A549 (cell line): ENCODE results near the gene ELN. TPM values are rescaled to one million over a fixed set of nuclear protein-coding genes. Genes with fewer than 3 reads are reported as not detected.

Experiments
- ATAC-seq, 2 experiments: fragments of 200-7000 bp in 1 of 2; fragments of >200 bp in 1 of 2; cut with Nextera tagmentation in 1 of 2; cut with Tn5 transposase in 1 of 2; 3 replicates each; pipeline versions ENCODE4 v1.8.0 to v1.9.1; 2018 to 2020; ENCODE audit warnings: mild to moderate bottlenecking in 1 of 2, moderate library complexity in 1 of 2
- CTCF ChIA-PET: fragments of 300-600 bp; sonication (Branson Sonifier 250); formaldehyde crosslinking; extraction: SDS; loops from one replicate; lab custom pipeline; 2021; ENCODE audit warnings: antibody characterized with exemption, inconsistent platforms; lab: Yijun Ruan, JAX
- POLR2A ChIA-PET: fragments of 350-600 bp; formaldehyde crosslinking; extraction: SDS; loops from one replicate; lab custom pipeline; 2021; ENCODE audit warnings: antibody characterized with exemption, inconsistent platforms; lab: Yijun Ruan, JAX
- DNase-seq, 2 experiments: peaks; one replicate each; pipeline versions ENCODE4 v3.0.0 to v3.0.0-alpha.2; 2011 to 2016; ENCODE audit warnings: low read depth in 1 of 2, low spot score in 1 of 2
- FAIRE-seq: peaks from 2 replicates; lab custom pipeline; 2011; peaks lifted over from hg19 to GRCh38; lab: Jason Lieb, UNC
- H3K27ac ChIP-seq, 2 experiments: fragments of >200 bp; sonication (Bioruptor Twin); formaldehyde crosslinking; 3 replicates each; pipeline ENCODE4 v1.5.1; 2016 to 2017
- H3K4me1 ChIP-seq: fragments of >200 bp; sonication (Bioruptor Twin); formaldehyde crosslinking; 3 replicates; pipeline ENCODE4 v1.6.1; 2016
- H3K4me2 ChIP-seq: fragments of >200 bp; sonication (Bioruptor Twin); formaldehyde crosslinking; 3 replicates; pipeline ENCODE4 v1.6.1; 2016
- H3K4me3 ChIP-seq: fragments of >200 bp; sonication (Bioruptor Twin); formaldehyde crosslinking; 3 replicates; pipeline ENCODE4 v1.5.1; 2016
- H3K9me3 ChIP-seq: fragments of >200 bp; sonication (Bioruptor Twin); formaldehyde crosslinking; 3 replicates; pipeline ENCODE4 v1.6.1; 2016
- ATOH8 ChIP-seq: fragments of 250-450 bp; sonication (Bioruptor Pico); IDR thresholded peaks from 2 replicates; pipeline ENCODE4 v1.5.0; 2020; ENCODE audit warnings: low read depth, mild to moderate bottlenecking, moderate library complexity
- BHLHE40 ChIP-seq: IDR thresholded peaks from 2 replicates; pipeline ENCODE4 v1.6.1; 2012; ENCODE audit warnings: low read depth, low read length, inconsistent platforms
- CBX2 ChIP-seq: fragments of 200-600 bp; sonication (generic); IDR thresholded peaks from 2 replicates; pipeline ENCODE4 v1.6.1; 2016; ENCODE audit warnings: low read depth, mild to moderate bottlenecking, borderline replicate concordance
- CBX8 ChIP-seq: fragments of 200-600 bp; sonication (generic); IDR thresholded peaks from 2 replicates; pipeline ENCODE4 v1.6.1; 2016
- CHD2 ChIP-seq: fragments of 150-350 bp; IDR thresholded peaks from 2 replicates; pipeline ENCODE4 v1.6.1; 2014; ENCODE audit warnings: low read length; ENCODE audit not compliant: partially characterized antibody
- EHF ChIP-seq: fragments of 250-450 bp; sonication (Bioruptor Pico); IDR thresholded peaks from 2 replicates; pipeline ENCODE4 v1.5.0; 2020; ENCODE audit warnings: mild to moderate bottlenecking
- ELK1 ChIP-seq: fragments of 150-350 bp; IDR thresholded peaks from 2 replicates; pipeline ENCODE4 v1.6.1; 2014; ENCODE audit warnings: low read depth, mild to moderate bottlenecking, low read length
- EP300 ChIP-seq, 2 experiments: fragments of >200 bp; sonication (Bioruptor Twin); formaldehyde crosslinking; IDR thresholded peaks; 2 replicates in 1 of 2; 3 replicates in 1 of 2; pipeline ENCODE4 v1.6.1; 2016 to 2017
- FOSB ChIP-seq: fragments of 250-450 bp; sonication (Bioruptor Pico); IDR thresholded peaks from 2 replicates; pipeline ENCODE4 v1.5.0; 2020; ENCODE audit warnings: mild to moderate bottlenecking, moderate library complexity
- FOSL2 ChIP-seq, 2 experiments: fragments of 450-650 bp in 1 of 2; fragments of >200 bp in 1 of 2; sonication (Bioruptor Twin) in 1 of 2; formaldehyde crosslinking; IDR thresholded peaks; 2 replicates each; pipeline versions ENCODE4 v1.5.0 to v1.6.1; 2016 to 2020; ENCODE audit warnings: mild to moderate bottlenecking in 1 of 2, moderate library complexity in 1 of 2
- FOXS1 ChIP-seq: fragments of 250-450 bp; sonication (Bioruptor Pico); IDR thresholded peaks from 2 replicates; pipeline ENCODE4 v1.5.0; 2020; ENCODE audit warnings: mild to moderate bottlenecking, moderate library complexity
- HDAC2 ChIP-seq: fragments of 200-600 bp; sonication (generic); IDR thresholded peaks from 2 replicates; pipeline ENCODE4 v1.6.1; 2016
- HEYL ChIP-seq: fragments of 250-450 bp; sonication (Bioruptor Pico); IDR thresholded peaks from 2 replicates; pipeline ENCODE4 v1.8.0; 2021; ENCODE audit warnings: mild to moderate bottlenecking, moderate library complexity
- HMGXB4 ChIP-seq: fragments of 250-450 bp; sonication (Bioruptor Pico); IDR thresholded peaks from 2 replicates; pipeline ENCODE4 v1.5.0; 2021; ENCODE audit warnings: mild to moderate bottlenecking, moderate library complexity, borderline replicate concordance
- HOXA7 ChIP-seq: fragments of 250-450 bp; sonication (Bioruptor Pico); IDR thresholded peaks from 2 replicates; pipeline ENCODE4 v1.5.0; 2020; ENCODE audit warnings: mild to moderate bottlenecking, moderate library complexity
- HOXB13 ChIP-seq: fragments of 250-450 bp; sonication (Bioruptor Pico); IDR thresholded peaks from 2 replicates; pipeline ENCODE4 v1.5.0; 2020; ENCODE audit warnings: low read depth, mild to moderate bottlenecking, moderate library complexity
- HOXB5 ChIP-seq: fragments of 250-450 bp; sonication (Bioruptor Pico); IDR thresholded peaks from 2 replicates; pipeline ENCODE4 v1.5.0; 2020; ENCODE audit warnings: mild to moderate bottlenecking, moderate library complexity
- KDM5A ChIP-seq: fragments of 200-600 bp; sonication (generic); IDR thresholded peaks from 2 replicates; pipeline ENCODE4 v1.6.1; 2016; ENCODE audit warnings: antibody characterized with exemption, mild to moderate bottlenecking
- MAFK ChIP-seq: fragments of 450-650 bp; IDR thresholded peaks from 2 replicates; pipeline ENCODE4 v1.6.1; 2014; ENCODE audit not compliant: partially characterized antibody
- MAZ ChIP-seq: fragments of 150-350 bp; IDR thresholded peaks from 2 replicates; pipeline ENCODE4 v1.6.1; 2014; ENCODE audit warnings: antibody characterized with exemption, low read depth, low read length, borderline replicate concordance
- MYC ChIP-seq: IDR thresholded peaks from 2 replicates; pipeline ENCODE4 v1.6.1; 2012; ENCODE audit warnings: mild to moderate bottlenecking, inconsistent platforms, low read length, improper control_type of control experiment, borderline replicate concordance
- NR3C1 ChIP-seq: fragments of >200 bp; sonication (Bioruptor Twin); formaldehyde crosslinking; IDR thresholded peaks from 3 replicates; pipeline ENCODE4 v1.6.1; 2017
- PBX3 ChIP-seq: IDR thresholded peaks from 2 replicates; pipeline ENCODE4 v1.6.1; 2012
- RAD21 ChIP-seq, 2 experiments: fragments of >200 bp in 1 of 2; sonication (Bioruptor Twin) in 1 of 2; formaldehyde crosslinking in 1 of 2; IDR thresholded peaks in 1 of 2; conservative IDR thresholded peaks in 1 of 2; 2 replicates in 1 of 2; 3 replicates in 1 of 2; pipeline ENCODE4 v1.6.1; 2012 to 2018; ENCODE audit warnings: inconsistent platforms in 1 of 2
- RARB ChIP-seq: fragments of 250-450 bp; sonication (Bioruptor Pico); IDR thresholded peaks from 2 replicates; pipeline ENCODE4 v1.8.0; 2021; ENCODE audit warnings: mild to moderate bottlenecking, moderate library complexity
- RFX5 ChIP-seq: fragments of 450-650 bp; IDR thresholded peaks from 2 replicates; pipeline ENCODE4 v1.7.1; 2014; ENCODE audit warnings: antibody characterized with exemption, mild to moderate bottlenecking, moderate library complexity
- RNF2 ChIP-seq: fragments of 200-600 bp; sonication (generic); IDR thresholded peaks from 2 replicates; pipeline ENCODE4 v1.6.1; 2016; ENCODE audit warnings: low read depth, mild to moderate bottlenecking, antibody characterized with exemption, moderate library complexity, borderline replicate concordance
- TFCP2L1 ChIP-seq: fragments of 250-450 bp; sonication (Bioruptor Pico); IDR thresholded peaks from 2 replicates; pipeline ENCODE4 v1.5.0; 2021; ENCODE audit warnings: mild to moderate bottlenecking
- TP53 ChIP-seq: fragments of 250-450 bp; sonication (Bioruptor Pico); IDR thresholded peaks from 2 replicates; pipeline ENCODE4 v1.5.0; 2021; ENCODE audit warnings: mild to moderate bottlenecking, moderate library complexity
- ZFP36 ChIP-seq: fragments of 450-650 bp; IDR thresholded peaks from 2 replicates; pipeline ENCODE4 v1.6.1; 2014; ENCODE audit warnings: borderline replicate concordance; ENCODE audit not compliant: partially characterized antibody
- ZNF302 ChIP-seq: fragments of 250-450 bp; sonication (Bioruptor Pico); IDR thresholded peaks from 2 replicates; pipeline ENCODE4 v1.9.0; 2021; ENCODE audit warnings: inconsistent platforms, mild to moderate bottlenecking, moderate library complexity
- WGBS: methylation state at CpG from one replicate; pipeline ENCODE4 v1.1.6; 2017; ENCODE audit errors: missing lambda C conversion rate; 5-methylcytosine and 5-hydroxymethylcytosine counted together
- polyA plus RNA-seq, 4 experiments: library from polyadenylated mRNA; depleted of rRNA in 3 of 4; stranded (reverse); fragments of >200 nt; fragmentation: RNase III in 1 of 4; extraction: RNeasy Plus Mini Kit Qiagen cat#74134 plus additional on column Dnase treatment in 1 of 4; gene quantifications; 2 replicates in 3 of 4; 3 replicates in 1 of 4; pipeline ENCODE4 v1.2.3, GENCODE V29; 2011 to 2017

ELN gene
- polyA plus RNA-seq, 2 of the 4 experiments (the other 2 are of a cell fraction), result 0.09 to 0.16 TPM

- no peak for DNase-seq
- no peak for FAIRE-seq
- H3K27ac ChIP-seq, result no peak overlapping the region
- no peak for ATAC-seq
- ChIA-PET CTCF (no interaction called here), POLR2A (no interaction called here)
- H3K4me2 ChIP-seq, result no peak overlapping the region
- H3K9me3 ChIP-seq, result peaks cover 14% of the 10 kb centered on the region
- H3K4me3 ChIP-seq, result no peak overlapping the region
- TF ChIP-seq HOXB5 (no peak), CBX8 (no peak), HOXA7 (CRISPR knock-in tag) (no peak), KDM5A (no peak), RNF2 (no peak), ZFP36 (no peak), ATOH8 (CRISPR knock-in tag) (no peak), HMGXB4 (CRISPR knock-in tag) (no peak), ZNF302 (CRISPR knock-in tag) (no peak), TFCP2L1 (CRISPR knock-in tag) (no peak)
- TF ChIP-seq, all 56 proteins: peak for 0
- no peaks in the 10 kb centered on the region for H3K4me1 ChIP-seq
These were observed 33.2 kb upstream of the ELN start for GRCh38 chr7:73994761-73995160.

GRCh38 chr7:73995330-73995729, 32.6 kb upstream of the ELN start:
- FAIRE-seq, result no peak
- CTCF ChIA-PET, result interaction anchor here (0.8 kb wide), 1 partner anchor 70 kb away, joined by 4 read pairs; no protein-coding TSS in a partner anchor

GRCh38 chr7:73995821-73996511, 32.0 kb upstream of the ELN start:
- H3K27ac ChIP-seq, result no peak overlapping the region
- H3K4me2 ChIP-seq, result no peak overlapping the region
- H3K4me3 ChIP-seq, result no peak overlapping the region
- H3K4me1 ChIP-seq, result no peaks in the 10 kb centered on the region
- WGBS, result 27% methylated on average over 3 of the region's 3 CpGs
- no peak for ATAC-seq
- no peak for FAIRE-seq
- ChIA-PET CTCF (interaction anchor here (0.5 to 2.4 kb wide), 4 partner anchors 17 to 69 kb away, joined by 3 to 9 read pairs (median 4); no protein-coding TSS in a partner anchor), POLR2A (no interaction called here)
- DNase-seq, result no peak
- peaks cover 14% of the 10 kb centered on the region for H3K9me3 ChIP-seq
- TF ChIP-seq KDM5A (no peak), RNF2 (no peak), MAFK (no peak), RARB (CRISPR knock-in tag) (no peak), PBX3 (no peak), FOSB (no peak), EP300 (IDR thresholded peaks at IDR 0.05) (no peak), ZNF302 (CRISPR knock-in tag) (no peak), NR3C1 (no peak), TP53 (no peak), HOXB5 (no peak), RFX5 (no peak), CHD2 (no peak), HEYL (CRISPR knock-in tag) (no peak)

More at GRCh38 chr7:73995330-73995729, 32.6 kb upstream of the ELN start:
- DNase-seq (no peak), ATAC-seq (no peak)
- Histone ChIP-seq H3K4me3 (no peak overlapping the region), H3K27ac (no peak overlapping the region), H3K9me3 (peaks cover 14% of the 10 kb centered on the region), H3K4me2 (no peak overlapping the region), H3K4me1 (no peaks in the 10 kb centered on the region)
- TF ChIP-seq FOSL2 (IDR thresholded peaks at IDR 0.05), result no peak
- TF ChIP-seq FOSL2 (CRISPR knock-in tag; IDR thresholded peaks at IDR 0.05), result no peak
- TF ChIP-seq MAZ, result no peak
- no peak for TF ChIP-seq MYC
- no peak for TF ChIP-seq RAD21 (conservative IDR thresholded peaks at IDR 0.05 in 1 of 2, IDR thresholded peaks at IDR 0.05 in 1 of 2)
- no peak for TF ChIP-seq ELK1
- TF ChIP-seq NR3C1, result no peak
- TF ChIP-seq TP53, result no peak
- no peak for TF ChIP-seq FOXS1 (CRISPR knock-in tag)
- no peak for TF ChIP-seq BHLHE40
- no peak for TF ChIP-seq ZFP36
- TF ChIP-seq RARB (CRISPR knock-in tag), result no peak
- no peak for TF ChIP-seq HDAC2
- no peak for TF ChIP-seq EHF (CRISPR knock-in tag)
- TF ChIP-seq FOSB, result no peak
- TF ChIP-seq CBX2, result no peak
- TF ChIP-seq CHD2, result no peak
- TF ChIP-seq RFX5, result no peak
- TF ChIP-seq HOXB13 (CRISPR knock-in tag), result no peak
- POLR2A ChIA-PET, result no interaction called here
- 30% methylated on average over 4 of the region's 4 CpGs for WGBS
